GM15510 (cell line): Measurements from ENCODE around the gene SAMD4A.

Experiments
- POLR2A ChIP-seq: IDR thresholded peaks from 3 replicates; pipeline ENCODE4 v1.6.1; 2011; ENCODE audit warnings: borderline replicate concordance; ENCODE audit not compliant: insufficient read length; ENCODE audit errors: extremely low read depth

The SAMD4A gene

DNA sequence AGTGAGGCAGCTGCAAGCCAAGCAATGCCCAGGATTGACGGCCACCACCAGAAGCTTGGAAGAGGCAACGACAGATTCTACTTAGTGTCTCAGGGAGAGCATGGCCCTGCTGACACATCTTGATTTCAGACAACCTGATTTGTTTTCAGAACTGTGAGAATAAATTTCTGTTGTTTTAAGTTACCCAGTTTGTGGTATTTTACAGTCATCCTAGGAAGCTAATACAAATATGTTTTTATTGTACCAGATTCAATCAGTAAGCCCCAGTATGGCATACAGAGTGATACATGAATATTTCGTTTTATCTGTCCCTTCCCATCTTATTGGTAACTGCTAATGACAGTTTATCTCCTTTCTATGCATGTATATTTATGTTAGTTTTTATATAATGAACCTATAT lies 62.3 kb downstream of the SAMD4A start:
- TF ChIP-seq POLR2A = no peak

DNA sequence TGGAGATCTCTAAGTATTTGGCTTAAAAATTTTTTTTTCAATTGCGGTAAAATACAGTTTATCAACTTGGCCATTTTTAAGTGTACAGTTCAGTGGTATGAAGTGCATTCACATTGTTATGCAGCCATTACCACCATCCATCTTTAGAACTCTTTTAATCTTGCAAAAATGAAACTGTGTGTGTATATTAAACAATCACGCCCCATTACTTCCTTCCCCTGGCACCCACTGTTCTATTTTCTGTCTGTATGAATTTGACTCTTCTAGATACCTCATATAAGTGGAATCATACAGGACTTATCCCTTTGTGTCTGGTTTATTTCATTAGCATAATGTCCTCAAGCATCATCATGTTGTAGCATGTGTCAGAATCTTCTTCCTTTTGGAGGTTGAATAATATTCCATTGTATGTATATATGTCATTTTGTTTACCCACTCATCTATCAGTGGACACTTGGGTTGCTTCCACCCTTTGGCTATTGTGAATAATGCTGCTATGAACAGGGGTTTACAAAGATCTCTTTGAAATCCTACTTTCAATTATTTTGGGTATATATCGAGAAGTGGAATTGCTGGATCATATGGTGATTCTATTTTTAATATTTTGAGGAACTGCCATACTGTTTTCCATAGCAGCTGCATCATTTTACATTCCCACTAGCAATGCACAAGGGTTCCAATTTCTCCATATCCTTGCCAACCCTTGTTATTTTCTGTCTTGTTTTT lies 62.9 kb downstream of the SAMD4A start:
- no peak for TF ChIP-seq POLR2A

DNA sequence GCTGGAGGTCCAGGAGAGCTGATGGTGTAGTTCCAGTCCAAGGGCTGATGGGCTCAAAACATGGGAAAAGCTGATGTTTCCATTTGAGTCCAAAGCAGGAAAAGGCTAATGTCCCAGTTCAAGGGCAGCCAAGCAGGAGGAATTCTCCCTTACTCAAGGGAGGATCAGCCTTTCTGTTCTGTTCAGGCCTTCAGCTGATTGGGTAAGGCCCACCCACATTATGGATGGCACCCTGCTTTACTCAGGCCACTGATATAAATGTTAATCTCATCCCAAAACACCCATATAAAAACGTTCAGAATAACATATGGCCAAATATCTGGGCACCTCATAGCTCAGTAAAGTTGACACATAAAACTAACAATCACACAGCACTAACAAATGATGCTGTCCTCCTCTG lies 64.1 kb downstream of the SAMD4A start:
- no peak for TF ChIP-seq POLR2A

DNA sequence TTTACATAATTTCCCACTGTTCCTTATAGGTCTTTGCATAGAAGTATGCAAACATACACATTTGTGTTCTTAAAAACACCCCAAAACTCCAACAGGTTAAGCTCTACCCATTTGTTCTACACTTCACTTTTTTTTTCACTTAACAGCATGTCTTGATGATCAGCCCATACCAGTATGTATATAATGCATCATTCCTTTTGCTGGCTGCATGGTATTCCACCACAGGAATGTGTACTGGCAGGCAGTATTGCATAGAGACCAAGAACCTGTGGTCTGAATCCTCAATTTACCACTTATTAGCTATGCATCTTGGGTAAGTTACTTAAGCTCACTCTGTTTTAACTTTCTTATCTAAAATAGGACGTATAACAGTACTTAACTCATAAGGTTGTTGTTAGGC lies 65.5 kb downstream of the SAMD4A start:
- TF ChIP-seq POLR2A = no peak

DNA sequence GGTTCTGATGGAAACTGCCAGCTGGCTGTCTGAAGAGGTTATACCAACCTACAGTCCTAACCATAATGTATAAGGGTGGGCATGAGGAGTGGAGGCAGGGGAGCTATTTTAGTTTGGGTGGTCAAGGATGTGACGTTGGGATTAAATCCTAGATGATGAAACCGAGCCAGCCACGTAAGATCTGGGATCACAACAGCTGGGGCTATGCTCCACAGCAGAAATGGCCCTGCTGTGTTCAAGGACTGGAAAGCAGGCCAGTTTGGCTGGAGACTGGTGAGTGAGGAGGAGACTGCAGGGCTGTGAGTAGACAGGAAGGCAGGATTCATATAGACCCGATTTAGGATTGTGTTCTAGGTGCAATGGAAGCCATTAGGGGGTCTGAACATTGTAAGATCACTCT lies 66.1 kb downstream of the SAMD4A start:
- TF ChIP-seq POLR2A = no peak

DNA sequence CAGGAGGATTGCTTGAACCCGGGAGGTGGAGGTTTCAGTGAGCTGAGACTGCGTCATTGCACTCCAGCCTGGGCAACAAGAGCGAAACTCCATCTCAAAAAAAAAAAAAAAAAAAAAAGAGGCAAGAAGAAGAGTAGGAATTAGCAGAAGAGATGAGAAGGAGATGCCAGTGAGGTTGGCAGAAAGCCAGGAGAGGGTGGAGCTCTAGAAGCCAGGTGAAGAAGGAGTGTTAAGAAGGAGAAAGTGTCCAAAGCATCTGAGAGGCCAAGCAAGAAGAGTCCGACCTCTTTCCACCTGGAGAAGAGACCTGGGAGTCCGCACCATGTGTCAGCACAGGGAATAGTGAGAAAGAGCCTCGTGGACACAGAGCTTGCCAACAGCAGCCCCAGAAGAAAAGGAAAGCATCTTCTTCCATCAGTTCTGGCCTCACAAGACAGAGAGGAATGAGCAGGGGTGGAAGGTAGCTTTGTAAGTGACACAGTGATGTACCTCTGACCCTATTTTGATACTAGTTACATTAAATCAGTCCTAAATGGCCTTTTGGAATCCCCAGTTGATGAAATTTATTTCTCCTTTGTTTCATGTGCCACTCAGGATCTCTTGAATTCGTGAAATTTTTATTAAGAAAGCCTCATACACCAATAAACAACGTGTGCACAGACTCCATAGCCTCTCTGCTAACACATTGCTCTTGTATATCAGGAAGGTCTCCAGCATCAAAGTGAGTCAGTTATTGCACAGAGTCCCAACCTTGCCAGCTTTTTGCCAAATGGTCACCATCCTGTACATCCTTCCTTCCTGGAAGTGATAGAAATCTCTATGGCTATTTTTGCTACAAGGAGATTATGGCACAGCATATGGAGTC lies 70.6 kb downstream of the SAMD4A start:
- no peak for TF ChIP-seq POLR2A

DNA sequence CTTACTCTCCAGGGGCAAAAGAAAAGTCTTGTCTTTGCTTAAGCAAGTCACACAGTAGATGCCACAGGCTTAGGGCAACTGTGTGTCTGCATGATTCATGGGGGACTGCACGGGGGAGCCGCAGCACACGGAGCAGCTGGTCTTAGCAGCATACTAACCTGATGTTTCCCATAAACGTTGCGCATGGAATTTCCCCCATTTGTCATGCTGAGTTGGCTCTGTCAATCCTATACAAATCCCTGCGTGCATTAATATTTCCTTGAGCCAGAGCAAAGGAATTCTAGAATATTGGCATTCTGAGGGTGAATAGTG lies 71.2 kb downstream of the SAMD4A start:
- no peak for TF ChIP-seq POLR2A

DNA sequence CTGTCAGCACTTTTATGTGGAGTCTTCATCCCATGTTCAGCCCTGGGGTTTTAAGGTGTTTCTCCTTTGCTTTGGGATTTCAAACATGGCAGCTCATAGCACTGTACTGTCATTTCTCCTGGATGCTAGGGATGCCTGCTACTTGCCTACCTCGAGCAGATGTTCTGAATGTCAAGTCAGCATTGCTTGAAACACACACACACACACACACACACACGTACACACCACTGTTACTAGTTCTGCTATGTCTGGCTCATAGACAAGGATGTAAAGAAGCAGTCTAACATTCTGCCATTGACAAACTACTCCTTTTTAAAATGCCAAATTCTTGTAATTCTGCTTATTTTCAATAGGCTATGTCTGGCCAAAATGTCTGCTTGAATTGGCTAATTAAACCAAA lies 72.7 kb downstream of the SAMD4A start:
- TF ChIP-seq POLR2A = no peak

DNA sequence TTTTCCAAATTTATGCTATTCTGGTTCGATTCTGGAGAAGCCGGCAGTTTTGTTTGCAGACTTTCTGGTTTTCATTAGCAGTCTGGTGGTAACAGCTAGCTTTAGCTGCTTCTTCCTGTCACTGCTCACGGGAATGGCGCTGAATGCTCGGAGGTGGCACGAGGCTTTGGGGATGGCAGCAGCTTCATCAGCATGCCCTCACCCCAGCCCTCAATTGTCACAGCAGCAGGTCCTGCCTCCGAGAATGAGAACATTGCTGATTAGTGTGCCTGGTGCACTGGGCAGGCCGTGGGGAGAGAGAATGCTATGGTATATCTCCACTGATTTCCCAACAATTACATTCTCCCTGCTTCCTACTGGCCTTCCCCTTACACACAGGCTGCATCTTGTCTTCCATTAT lies 73.6 kb downstream of the SAMD4A start:
- no peak for TF ChIP-seq POLR2A

DNA sequence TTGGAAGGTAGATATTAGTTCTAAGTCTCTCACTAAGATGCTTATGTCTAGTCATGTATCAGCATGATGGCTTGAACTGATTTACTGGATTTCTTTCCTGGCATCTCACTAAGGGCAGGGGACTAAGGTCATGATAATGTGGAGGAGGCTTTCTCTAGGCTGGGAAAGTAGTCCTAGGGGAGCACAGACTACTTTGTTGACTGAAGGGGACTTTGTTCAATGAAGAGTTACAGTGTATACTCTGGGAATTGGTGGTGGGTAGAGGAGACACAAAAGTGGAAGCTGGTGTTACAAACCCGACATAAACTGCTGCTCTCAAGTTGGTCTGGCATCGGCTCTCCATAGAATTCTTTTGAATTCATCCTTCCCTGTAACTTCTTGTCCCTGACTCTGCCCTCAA lies 75.2 kb downstream of the SAMD4A start:
- no peak for TF ChIP-seq POLR2A

DNA sequence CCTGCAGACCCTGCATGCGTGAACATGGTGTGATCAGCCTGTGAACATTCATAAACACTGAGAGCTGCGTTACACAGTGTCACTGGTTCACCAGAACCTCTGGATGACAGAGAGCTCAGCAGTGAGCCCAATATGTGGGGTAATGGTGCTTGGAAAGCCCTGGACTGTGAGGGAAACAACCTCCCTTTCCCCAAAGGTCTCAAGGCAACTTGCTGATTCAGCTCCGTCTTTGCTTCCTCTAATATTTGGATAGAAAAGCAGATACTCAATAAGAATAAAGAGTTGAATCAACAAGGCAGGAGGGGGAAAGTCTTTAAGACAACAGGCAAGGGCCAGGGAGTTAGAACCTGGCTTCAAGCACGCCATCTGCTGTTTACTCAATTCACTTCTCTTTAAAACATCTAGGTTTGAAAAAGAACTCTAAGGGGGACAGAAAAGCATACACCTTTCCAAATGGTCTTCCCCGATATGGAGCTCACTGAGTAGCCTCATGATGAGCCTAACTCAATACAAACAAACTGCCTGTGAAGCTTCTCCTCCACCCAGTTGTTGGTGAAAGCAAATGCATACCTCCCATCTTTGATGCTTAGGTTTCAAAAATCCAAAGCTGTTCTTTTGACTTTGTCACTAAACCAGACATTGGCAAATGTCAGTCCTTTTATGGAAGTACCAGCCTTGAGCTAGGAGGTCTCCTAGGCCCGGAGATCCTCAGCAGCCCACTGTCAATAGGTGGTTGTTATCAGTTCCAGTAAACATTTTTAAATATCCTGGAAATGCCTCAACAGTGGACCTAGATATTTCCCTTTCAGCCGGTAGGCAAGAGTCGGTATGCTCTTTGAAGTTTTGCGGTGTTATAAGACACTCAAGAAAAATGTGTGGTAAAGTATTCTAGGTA lies 76.1 kb downstream of the SAMD4A start:
- no peak for TF ChIP-seq POLR2A

DNA sequence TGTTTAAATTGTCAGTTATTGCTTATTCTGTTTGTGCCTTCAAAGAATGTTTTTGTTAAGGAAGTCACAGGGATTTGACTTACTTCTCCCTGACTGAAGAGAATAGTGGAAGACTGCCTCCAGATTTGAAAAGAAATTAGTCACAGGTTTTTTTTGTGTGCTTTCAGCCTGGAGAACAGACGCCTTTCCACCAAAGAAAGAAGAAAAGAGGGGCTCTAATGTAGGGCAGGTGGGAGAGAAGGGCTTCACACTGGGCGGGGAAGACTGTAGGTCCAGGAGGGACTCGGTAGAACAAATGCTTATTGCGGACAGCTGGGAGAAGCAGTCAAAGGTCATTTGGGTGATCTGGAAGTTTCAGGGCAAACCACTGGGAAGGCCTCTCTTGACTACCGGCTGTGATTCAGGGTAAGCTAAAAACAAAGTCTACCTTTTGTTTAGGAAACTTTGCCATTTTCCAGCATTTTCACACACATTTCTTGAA lies 76.8 kb downstream of the SAMD4A start:
- TF ChIP-seq POLR2A = no peak

DNA sequence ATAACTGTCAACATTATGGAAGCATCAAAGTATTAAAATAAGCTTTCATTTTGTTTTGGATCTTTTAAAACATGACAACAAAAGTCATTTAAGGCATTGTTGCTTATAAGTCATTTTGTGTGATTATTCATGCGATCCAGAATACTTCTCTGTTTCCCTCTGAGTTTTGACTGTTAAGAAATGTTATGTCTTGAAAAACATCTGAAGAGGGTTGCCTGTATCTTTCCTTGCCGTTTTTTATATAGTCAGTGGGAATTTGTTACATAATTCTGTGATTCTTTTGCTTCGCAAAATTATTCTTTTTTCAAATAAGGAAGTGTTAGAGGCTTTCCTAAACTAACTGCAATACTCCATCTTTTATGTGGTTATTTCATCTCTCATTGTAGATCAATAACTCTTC lies 78.7 kb downstream of the SAMD4A start:
- TF ChIP-seq POLR2A = no peak

DNA sequence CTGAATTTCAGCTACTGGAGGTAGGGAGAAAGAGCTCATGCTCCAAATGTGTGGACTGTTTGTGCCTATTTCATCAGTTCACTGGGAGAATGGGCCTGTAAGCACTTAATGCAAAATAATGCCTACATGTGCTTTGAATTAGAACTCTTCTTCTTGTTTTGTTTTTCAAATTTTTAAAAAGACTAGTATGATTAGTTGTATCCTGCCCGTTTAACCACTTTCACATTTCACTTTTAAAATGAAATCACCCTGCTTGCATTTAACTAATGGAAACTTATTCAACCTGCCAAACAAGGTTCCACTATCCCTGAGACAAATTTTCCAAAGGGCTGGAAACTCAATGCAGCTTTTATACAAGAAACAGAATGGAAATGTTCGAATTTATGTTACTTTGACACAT lies 79.7 kb downstream of the SAMD4A start:
- TF ChIP-seq POLR2A = no peak

DNA sequence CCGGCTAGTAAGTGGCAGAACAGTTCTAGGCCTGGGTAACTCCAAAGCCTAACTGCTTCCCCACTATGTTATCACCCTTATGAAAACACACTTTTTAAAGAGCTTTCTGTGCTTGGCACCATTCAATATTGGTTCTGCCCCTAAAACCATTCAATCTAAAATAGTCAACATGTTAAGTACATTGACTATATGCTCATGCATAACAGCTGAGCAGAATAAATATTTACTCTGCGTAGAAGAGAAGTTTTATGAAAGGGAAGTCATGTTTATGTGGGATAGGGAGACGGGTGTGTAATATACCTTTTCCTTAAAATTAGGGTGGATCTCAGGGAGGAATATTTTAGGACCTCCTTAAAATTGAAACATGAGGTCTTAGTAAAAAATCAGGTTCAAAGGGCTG lies 80.5 kb downstream of the SAMD4A start:
- no peak for TF ChIP-seq POLR2A

DNA sequence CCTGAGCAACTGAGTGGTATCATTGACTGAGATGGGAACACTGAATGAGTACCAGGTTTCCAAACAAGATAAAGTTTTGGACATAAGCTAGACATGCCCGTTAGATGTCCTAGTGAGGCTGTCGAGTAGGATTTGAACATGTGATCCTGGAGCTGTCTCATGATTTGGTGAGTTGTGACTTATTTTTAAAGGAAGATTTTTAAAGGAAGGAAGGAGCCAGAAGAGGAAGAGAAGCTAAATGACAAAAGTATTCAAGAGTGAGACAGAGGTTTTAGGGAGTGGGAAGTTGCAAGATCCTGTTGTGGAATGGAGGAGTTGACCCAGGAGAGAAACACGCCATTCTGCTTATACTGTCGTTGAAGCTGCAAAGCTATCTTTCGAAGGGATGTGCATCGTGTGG lies 82.1 kb downstream of the SAMD4A start:
- no peak for TF ChIP-seq POLR2A

DNA sequence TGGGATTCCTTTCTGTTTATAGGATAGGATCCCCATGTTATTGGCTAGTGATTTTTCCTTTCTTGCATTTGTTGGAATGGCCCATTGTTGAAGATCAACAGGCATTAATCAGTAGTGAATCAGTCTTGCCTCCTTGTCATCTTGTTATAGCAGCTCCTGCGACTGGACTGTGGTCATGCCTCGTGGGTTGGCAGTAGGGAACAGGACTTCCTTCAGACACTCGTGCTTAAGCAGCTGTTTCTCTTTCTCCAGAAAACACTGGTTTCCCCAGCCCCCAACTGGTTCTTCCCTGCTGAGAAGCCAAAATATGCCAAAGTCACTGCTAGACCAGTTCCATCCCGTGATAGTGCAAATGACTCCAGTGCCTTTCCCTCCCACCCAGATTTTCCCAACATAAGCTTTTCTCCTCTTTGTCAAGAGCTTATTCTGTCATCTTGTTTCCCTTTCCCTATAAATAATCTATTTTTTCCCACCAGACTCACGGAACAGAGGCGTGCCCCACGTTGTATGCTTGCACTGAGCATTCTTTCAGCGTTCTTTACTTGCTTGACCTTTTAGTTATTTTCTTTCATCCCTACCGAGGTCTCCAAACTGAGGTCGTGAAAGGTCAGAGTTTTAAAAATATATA lies 83.5 kb downstream of the SAMD4A start:
- TF ChIP-seq POLR2A = no peak
